ENCODE measurements around the gene PHLDA2. TPM values are rescaled to one million over a fixed set of nuclear protein-coding genes. Genes with fewer than 3 reads are reported as not detected.

Gene PHLDA2
- total and polyA plus RNA-seq, 9 of the 15 experiments (the other 6 are each of a cell fraction or from before 2014, with no cell fraction given): 0.43 to 42.4 (median 4.7) TPM

DNA sequence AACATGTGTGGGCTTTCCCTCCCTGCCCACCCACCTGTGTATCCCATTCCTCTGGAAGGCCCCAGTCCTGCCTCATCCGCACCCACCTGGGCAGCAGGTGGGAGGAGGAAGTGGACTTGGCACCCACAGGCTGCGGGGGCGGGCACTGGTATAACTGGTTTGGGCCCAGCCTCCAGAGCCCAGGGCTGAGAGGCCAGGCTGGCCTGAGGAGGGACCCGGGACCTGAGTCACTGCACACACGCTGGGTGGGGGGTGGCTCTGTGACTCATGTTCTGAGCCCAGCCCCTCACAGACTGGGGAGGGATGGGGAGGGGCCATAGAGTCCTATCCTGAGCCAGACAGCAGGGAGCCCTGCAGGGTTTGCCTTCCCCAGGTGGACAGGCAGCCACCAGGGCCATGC is 16.7 kb downstream of the PHLDA2 start (continued):
- TF ChIP-seq, protein P1, sequence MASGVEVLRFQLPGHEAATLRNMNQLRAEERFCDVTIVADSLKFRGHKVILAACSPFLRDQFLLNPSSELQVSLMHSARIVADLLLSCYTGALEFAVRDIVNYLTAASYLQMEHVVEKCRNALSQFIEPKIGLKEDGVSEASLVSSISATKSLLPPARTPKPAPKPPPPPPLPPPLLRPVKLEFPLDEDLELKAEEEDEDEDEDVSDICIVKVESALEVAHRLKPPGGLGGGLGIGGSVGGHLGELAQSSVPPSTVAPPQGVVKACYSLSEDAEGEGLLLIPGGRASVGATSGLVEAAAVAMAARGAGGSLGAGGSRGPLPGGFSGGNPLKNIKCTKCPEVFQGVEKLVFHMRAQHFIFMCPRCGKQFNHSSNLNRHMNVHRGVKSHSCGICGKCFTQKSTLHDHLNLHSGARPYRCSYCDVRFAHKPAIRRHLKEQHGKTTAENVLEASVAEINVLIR (CRISPR knock-in tag; IDR thresholded peaks at IDR 0.05): no peak

DNA sequence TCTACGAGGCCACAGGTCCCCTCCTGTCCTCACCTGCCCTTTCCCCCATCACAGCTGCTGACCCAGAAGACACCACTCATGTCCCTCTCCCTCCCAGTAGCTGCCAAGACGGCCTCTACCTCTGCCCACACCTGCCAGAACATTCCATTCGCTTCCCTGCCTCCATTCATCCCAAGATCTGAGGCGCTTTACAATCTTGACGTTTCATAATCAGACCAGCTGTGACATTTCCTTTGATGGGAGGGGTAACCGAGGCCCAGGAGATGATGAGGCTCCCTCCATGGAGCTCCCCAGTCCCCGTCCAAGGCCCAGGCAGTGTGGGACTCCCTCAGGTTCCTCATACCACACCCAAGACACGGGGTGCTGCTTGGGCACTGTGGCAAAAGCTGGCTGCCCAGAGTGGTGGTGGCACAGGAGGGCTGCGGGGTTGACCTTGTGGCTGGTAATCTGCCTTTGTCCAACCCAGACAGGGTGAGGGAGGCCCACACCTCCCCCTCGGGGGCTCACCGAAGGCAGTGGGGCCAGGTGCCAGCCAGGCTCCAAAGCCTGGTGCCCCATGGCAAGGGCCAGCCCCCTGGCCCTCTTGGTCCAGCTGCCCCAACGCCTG is 17.3 kb downstream of the PHLDA2 start:
- WGBS (ENCODE audit: insufficient coverage, low coverage, missing lambda C conversion rate): 31% methylated on average over 11 of the region's 12 CpGs
- Histone ChIP-seq H3K4me1 (replicated peaks in 1 of 2; ENCODE audit: control insufficient read depth in 2 of 2, insufficient read depth in 2 of 2, low read length in 2 of 2) (peaks cover 14 to 73% of the 10 kb centered on the region in 2 experiments; a peak in 4 of 5 replicates), H3K9me3 (replicated peaks; ENCODE audit: control insufficient read depth, insufficient read depth, low read depth, low read length) (no peaks in the 10 kb centered on the region), H3K36me3 (ENCODE audit: control insufficient read depth, insufficient read depth, low read length) (no peaks in the 10 kb centered on the region), H3K79me2 (ENCODE audit: control insufficient read depth, insufficient read depth, low read length) (no peaks in the 10 kb centered on the region), H3K27ac (ENCODE audit: extremely low read depth, low read depth, low read length) (no peak overlapping the region; the same call in 2 of the 3 replicates), H3K9ac (ENCODE audit: insufficient read depth in 1 of 2, low read depth in 2 of 2, low read length in 2 of 2) (peak overlapping the region in 1 of 2 experiments; percentile 68; a peak in 2 of 4 replicates), H4K20me1 (replicated peaks; ENCODE audit: control insufficient read depth, insufficient read depth, low read length) (no peaks in the 10 kb centered on the region), H3K4me3 (no peak overlapping the region), H3K4me2 (ENCODE audit: insufficient read depth, low read length) (no peak overlapping the region), H3K27me3 (ENCODE audit: control insufficient read depth in 2 of 2, insufficient read depth in 2 of 2, low read length in 2 of 2) (no peaks in the 10 kb centered on the region), H3K9me1 (ENCODE audit: control insufficient read depth, insufficient read depth, low read length) (no peaks in the 10 kb centered on the region), H2AFZ (ENCODE audit: low read depth, low read length) (no peak overlapping the region)
- in situ Hi-C loops (cut with MboI): no loop called here
- FAIRE-seq (no peak), ATAC-seq (no peak), DNase-seq (ENCODE audit: extremely low read depth in 1 of 4, low spot score in 3 of 4) (no peak)
- ChIA-PET POLR2A (interaction anchor here (1.1 to 2.0 kb wide), 2 partner anchors 8 to 27 kb away, joined by 3 to 6 read pairs; no protein-coding TSS in a partner anchor), CTCF (ENCODE audit: low intra/inter-chr PET ratio) (no interaction called here)
- no TSS peak for BruUV-seq (replicated peaks)
- intact Hi-C loops (cut with micrococcal nuclease): no loop called here
- no peak for TF ChIP-seq MYBL2 (IDR thresholded peaks at IDR 0.05; ENCODE audit: low read depth)
- no peak for TF ChIP-seq MYBL2 (CRISPR knock-in tag; IDR thresholded peaks at IDR 0.05; ENCODE audit: borderline replicate concordance)
- TF ChIP-seq, protein P2, sequence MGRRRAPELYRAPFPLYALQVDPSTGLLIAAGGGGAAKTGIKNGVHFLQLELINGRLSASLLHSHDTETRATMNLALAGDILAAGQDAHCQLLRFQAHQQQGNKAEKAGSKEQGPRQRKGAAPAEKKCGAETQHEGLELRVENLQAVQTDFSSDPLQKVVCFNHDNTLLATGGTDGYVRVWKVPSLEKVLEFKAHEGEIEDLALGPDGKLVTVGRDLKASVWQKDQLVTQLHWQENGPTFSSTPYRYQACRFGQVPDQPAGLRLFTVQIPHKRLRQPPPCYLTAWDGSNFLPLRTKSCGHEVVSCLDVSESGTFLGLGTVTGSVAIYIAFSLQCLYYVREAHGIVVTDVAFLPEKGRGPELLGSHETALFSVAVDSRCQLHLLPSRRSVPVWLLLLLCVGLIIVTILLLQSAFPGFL (CRISPR knock-in tag; IDR thresholded peaks at IDR 0.05): no peak
- no peak for TF ChIP-seq ZNF766 (CRISPR knock-in tag; conservative IDR thresholded peaks at IDR 0.05)
- TF ChIP-seq, protein P3, sequence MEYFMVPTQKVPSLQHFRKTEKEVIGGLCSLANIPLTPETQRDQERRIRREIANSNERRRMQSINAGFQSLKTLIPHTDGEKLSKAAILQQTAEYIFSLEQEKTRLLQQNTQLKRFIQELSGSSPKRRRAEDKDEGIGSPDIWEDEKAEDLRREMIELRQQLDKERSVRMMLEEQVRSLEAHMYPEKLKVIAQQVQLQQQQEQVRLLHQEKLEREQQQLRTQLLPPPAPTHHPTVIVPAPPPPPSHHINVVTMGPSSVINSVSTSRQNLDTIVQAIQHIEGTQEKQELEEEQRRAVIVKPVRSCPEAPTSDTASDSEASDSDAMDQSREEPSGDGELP (CRISPR knock-in tag; IDR thresholded peaks at IDR 0.05; ENCODE audit: borderline replicate concordance): peak; percentile 59
- TF ChIP-seq RB1 (IDR thresholded peaks at IDR 0.05; ENCODE audit: low read depth): no peak
- TF ChIP-seq NONO (IDR thresholded peaks at IDR 0.05; ENCODE audit: low read depth in 2 of 2, low read length in 1 of 2): no peak
- no peak for TF ChIP-seq FIP1L1 (IDR thresholded peaks at IDR 0.05; ENCODE audit: low read depth, low read length, poor library complexity, severe bottlenecking)
- TF ChIP-seq, protein P4, sequence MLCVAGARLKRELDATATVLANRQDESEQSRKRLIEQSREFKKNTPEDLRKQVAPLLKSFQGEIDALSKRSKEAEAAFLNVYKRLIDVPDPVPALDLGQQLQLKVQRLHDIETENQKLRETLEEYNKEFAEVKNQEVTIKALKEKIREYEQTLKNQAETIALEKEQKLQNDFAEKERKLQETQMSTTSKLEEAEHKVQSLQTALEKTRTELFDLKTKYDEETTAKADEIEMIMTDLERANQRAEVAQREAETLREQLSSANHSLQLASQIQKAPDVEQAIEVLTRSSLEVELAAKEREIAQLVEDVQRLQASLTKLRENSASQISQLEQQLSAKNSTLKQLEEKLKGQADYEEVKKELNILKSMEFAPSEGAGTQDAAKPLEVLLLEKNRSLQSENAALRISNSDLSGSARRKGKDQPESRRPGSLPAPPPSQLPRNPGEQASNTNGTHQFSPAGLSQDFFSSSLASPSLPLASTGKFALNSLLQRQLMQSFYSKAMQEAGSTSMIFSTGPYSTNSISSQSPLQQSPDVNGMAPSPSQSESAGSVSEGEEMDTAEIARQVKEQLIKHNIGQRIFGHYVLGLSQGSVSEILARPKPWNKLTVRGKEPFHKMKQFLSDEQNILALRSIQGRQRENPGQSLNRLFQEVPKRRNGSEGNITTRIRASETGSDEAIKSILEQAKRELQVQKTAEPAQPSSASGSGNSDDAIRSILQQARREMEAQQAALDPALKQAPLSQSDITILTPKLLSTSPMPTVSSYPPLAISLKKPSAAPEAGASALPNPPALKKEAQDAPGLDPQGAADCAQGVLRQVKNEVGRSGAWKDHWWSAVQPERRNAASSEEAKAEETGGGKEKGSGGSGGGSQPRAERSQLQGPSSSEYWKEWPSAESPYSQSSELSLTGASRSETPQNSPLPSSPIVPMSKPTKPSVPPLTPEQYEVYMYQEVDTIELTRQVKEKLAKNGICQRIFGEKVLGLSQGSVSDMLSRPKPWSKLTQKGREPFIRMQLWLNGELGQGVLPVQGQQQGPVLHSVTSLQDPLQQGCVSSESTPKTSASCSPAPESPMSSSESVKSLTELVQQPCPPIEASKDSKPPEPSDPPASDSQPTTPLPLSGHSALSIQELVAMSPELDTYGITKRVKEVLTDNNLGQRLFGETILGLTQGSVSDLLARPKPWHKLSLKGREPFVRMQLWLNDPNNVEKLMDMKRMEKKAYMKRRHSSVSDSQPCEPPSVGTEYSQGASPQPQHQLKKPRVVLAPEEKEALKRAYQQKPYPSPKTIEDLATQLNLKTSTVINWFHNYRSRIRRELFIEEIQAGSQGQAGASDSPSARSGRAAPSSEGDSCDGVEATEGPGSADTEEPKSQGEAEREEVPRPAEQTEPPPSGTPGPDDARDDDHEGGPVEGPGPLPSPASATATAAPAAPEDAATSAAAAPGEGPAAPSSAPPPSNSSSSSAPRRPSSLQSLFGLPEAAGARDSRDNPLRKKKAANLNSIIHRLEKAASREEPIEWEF (CRISPR knock-in tag; IDR thresholded peaks at IDR 0.05): no peak

Data from K562 (cell line).